Ecto neural progenitor cell (in vitro differentiated cells): Measurements from ENCODE around the gene PRAMEF18.
"Not testable (repeated sequence)": the region's sequence is repeated elsewhere in the genome, so short reads cannot be mapped to it uniquely, and the experiment has no call there.

Experiments
- DNase-seq: peaks from one replicate; pipeline ENCODE4 v3.0.0-alpha.2; 2018; ENCODE audit warnings: low spot score

Gene PRAMEF18, protein sequence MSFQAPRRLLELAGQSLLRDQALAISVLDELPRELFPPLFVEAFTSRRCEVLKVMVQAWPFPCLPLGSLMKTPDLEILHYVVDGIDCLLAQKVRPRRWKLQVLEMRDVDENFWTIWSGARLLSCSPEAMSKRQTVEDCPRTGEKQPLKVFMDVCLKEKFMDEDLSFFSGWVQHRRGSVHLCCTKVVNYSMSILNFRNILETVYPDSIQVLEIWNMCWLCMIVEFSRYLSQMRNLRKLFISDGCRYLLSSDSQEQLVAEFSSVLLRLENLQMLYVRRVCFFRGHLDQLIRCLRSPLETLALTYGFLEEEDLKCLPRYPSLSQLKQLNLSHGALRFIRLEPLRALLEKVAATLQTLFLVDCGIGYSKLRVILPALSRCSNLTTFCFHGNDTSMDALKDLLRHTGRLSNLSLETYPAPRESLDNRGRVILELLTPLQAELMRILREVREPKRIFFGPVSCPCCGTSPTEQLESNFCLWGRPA

DNA sequence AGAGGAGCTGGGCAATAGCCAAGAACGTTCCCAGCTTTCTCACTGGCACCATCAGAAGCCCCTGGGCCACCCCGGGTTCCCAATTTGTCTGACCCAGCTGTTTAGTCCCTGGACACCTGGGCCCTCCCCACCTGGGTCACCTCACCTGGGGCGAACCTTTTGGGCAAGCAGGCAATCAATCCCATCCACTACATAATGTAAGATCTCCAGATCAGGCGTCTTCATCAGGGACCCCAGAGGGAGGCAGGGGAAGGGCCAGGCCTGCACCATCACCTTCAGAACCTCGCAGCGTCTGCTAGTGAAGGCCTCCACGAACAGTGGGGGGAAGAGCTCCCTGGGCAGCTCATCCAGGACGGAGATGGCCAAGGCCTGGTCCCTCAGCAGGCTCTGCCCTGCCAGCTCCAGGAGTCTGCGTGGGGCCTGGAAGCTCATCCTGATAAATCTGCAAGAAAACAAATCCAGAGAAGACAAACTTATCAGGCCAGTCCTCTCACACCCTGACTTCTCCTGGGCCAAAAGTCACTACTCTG, at the start of gene PRAMEF18:
Gene PRAMEF18, minus strand, starts transcription at position 480 of the 530 bp plus-strand sequence. Its CDS starts 48 bp downstream, at position 432.
- not testable (repeated sequence) for DNase-seq

DNA sequence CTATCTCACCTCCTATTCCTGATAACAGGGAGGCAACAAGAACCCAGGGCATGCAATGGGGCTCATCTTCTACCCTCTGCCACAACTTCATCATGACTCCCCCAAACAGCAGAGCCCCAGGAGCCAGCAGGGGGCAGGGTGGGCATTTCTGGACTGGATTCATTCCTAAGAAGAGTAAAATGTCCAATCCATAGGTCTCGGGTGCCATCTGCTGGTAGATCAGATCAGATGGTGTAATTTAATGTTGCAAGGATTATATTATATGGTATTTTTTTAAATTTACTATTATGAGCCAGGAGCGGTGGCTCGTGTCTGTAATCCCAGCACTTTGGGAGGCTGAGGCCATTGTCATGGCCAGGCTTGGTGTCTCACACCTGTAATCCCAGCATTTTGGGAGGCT, 39.2 kb upstream of the PRAMEF18 start:
- not testable (repeated sequence) for DNase-seq

DNA sequence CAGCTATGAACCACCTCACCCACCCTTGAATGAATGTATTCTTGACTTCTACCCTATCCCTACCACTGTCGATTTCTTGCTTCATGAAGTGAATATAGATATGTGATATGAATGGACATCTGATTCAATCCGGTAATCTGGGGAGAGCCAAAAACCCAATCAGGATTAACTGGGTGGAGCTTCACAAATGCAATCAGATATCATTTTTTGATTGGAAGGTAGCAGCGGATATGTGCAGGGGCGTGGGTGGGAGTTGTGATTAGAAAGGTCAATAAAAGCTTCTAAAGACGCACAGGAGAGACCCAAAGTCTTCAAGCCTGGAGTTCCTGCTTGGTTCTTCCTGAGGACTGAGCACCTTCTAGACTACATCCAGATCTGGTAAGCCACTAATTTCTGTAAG, 27.9 kb upstream of the PRAMEF18 start, which contains the start of gene PRAMEF5:
Gene PRAMEF5, plus strand, starts transcription at position 301 of the 400 bp plus-strand sequence. CDS start 5,071 bp downstream, outside the sequence.
- not testable (repeated sequence) for DNase-seq

DNA sequence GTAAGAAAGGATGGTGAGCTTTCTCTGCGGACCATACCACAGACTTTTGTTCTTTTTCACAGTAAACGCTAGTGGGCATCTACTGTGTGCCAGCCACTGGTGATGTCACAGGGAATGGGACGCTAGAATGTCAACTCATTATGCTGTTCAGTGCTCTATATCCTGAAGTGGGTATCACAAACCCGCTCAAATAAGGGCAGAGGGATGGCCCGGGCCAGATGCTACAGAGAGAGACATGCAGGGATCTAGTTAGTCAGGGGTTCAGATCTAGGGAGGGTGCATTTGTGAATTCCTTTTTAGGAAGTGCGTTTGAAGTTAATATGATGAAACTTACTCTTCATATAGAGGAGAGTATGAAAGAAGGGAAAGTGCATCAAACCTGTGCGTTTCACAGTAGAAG, 21.2 kb upstream of the PRAMEF18 start:
- not testable (repeated sequence) for DNase-seq

DNA sequence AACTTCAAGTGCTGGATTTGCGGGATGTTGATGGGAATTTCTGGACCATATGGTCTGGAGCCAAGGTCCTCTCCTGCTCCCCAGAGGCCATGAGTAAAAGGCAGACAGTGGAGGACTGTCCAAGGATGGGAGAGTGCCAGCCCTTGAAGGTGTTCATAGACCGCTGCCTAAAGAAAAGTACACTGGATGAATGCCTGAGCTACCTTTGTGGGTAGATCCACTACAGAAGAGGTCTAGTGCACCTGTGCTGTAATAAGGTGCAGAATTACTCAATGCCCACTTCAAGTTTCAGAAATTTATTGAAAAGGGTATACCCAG, 20.6 kb upstream of the PRAMEF18 start:
- not testable (repeated sequence) for DNase-seq

DNA sequence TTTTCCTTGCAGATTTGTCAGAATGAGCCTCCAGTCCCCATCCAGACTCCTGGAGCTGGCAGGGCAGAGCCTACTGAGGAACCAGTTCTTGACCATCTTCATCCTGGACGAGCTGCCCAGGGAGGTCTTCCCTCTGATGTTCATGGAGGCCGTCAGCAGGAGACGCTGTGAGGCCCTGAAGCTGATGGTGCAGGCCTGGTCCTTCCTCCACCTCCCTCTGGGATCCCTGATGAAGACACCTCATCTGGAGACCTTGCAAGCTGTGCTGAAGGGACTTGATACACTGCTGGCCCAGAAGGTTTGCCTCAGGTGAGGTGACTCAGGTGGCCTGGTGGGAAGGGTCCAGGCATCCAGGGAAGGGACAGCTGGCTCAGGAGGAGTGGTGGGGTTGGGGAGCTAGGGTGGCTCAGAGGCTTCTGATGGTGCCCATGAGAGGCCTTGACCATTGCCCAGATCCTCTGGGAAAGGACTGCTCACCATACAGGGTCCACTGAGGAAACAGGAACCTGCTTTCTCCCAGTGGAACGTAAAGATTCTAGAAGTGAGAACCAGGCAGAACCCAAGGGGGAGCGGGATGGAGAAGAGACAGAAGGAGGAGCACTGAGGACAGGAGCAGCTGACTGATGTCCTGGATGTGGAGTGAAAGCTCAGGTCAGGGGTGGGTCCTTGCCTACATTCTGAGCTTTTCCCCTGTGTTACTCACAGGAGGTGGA, 20.0 kb upstream of the PRAMEF18 start:
- not testable (repeated sequence) for DNase-seq

DNA sequence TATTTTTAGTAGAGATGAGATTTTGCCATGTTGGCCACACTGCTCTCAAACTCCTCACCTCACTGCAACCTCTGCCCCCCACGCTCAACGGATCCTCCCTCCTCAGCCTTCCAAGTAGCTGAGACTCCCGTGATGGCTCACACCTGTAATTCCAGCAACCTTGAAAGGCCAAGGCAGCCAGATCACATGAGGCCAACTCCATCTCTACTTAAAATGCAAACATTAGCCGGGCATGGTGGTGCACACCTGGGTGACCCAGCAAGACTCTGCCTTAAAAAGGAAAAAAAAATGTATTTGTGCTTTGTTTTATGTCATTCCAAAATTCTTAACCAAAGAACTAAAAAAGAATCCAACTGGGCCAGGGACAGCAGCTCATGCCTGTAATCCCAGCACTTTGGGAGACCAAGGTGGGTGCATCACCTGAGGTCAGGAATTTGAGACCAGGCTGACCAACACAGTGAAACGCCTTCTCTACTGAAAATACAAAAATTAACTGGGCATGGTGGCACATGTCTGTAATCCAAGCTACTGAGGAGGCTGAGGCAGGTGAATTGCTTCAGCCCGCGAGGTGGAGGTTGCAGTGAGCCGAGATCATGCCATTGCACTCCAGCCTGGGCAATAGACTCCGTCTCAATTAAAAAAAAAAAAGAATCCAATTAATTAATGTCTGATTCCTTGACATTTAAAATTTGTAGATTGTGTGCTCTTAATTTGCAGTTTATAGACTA, 17.7 kb upstream of the PRAMEF18 start:
- not testable (repeated sequence) for DNase-seq

DNA sequence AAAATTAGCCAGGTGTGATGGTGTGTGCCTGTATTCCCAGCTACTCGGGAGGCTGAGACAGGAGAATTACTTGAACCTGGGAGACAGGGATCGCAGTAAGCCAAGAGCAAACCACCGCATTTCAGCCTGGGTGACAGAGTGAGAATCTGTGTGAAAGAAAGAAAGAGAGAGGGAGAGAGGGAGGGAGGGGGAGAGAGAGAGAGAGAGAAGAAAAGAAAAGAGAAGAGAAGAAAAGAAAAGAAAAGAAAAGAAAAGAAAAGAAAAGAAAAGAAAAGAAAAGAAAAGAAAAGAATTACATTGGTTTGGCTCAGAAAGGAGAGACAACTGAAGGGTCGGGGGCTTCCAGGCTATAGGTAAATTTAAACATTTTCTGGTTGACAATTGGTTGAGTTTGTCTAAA, 13.7 kb upstream of the PRAMEF18 start:
- not testable (repeated sequence) for DNase-seq

DNA sequence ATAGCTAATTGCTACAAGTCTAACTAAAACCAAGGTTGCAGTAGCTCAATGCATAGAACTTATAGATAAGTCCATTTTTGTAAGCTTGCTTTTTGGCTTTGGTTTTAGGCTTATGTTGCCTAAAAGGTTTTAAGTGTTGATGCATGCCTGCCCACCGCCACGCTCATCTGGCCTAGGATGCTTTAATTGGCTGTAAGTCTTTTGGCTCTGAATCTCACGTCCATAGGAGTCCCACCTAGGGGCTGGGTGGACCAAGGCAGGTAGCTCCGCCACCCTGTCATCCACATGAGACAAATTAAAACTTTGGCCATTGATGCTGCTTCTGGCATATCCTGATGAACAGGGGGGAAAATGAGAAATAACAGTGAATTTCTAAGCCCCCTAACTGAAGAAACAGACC, 11.6 kb upstream of the PRAMEF18 start:
- DNase-seq: not testable (repeated sequence)

DNA sequence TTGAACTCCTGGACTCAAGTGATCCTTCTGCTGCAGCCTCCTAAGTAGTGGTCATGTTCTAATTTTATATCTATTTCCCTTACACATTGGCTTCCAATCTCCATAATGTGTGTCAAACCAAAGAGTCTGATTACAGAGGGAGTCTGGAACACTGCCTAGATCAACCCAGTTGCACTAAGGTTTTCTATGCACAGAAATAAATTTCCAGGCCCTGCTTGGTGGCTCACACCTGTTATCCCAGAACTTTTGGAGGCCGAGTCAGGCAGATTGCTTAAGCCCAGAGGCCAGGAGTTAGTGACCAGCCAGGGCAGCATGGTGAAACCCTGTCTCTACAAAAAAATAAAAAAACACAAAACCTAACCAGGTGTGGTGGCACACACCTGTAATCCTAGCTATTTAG, 8.1 kb upstream of the PRAMEF18 start:
- not testable (repeated sequence) for DNase-seq

DNA sequence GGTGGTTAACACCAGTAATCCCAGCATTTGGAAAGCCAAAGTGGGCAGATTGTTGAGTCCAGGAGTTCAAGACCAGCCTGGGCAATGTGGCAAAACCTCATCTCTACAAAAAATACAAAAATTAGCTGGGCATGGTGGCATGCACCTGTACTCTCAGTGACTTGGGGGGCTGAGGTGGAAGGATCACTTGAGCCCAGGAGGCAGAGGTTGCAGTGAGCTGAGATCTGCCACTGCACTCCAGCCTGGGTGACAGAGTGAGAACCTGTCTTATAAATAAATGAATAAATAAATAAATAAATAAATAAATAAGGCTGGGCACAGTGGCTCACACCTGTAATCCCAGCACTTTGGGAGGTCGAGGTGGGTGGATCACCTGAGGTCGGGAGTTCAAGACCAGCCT, 6.1 kb upstream of the PRAMEF18 start:
- DNase-seq: not testable (repeated sequence)

DNA sequence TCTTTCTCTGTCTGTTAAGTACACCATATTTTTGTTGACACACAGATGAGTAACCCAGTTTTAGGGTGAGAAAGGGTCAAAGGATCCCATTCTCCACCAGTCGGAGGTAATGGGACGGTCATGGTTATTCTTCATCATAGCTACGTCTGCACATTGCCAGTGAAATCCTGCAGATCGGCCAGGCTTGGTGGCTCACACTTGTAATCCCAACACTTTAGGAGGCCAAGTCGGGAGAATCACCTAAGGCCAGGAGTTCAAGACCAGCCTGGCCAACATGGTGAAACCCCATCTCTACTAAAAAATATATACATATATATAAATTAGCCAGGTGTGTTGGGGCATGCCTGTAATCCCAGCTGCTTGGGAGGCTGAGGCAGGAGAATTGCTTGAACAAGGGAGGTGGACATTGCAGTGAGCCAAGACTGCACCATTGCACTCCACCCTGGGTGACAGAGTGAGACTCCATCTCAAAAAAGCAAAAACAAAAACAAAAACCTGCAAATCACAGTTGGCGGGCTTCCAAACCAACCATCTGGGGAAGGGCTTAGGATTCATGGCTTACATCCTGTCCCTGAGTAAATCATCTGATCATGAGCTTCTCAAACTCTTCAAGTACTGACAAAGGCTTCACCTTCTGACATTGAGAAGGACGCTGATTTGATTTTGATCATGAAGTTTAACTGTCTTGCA, 5.3 kb upstream of the PRAMEF18 start:
- DNase-seq: not testable (repeated sequence)

DNA sequence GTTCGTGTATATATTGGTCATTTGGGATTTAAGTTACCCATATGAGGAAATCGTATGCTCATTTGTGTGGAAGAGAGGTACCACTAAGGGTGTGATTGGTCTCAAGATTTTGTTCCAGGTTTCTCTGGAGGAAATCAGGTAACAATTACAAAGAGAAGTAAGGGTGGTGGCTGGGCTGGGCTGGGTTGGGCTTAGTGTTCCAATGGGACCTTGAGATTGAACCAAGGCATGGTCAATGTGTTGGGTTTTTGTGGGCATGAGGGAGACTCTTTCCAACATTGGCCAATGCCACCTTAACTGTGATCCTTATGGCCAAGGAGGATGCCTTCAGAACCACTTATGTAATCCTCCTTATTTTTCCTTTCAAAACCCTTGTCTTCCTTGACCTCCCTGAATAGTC, 4.6 kb upstream of the PRAMEF18 start:
- DNase-seq: not testable (repeated sequence)

DNA sequence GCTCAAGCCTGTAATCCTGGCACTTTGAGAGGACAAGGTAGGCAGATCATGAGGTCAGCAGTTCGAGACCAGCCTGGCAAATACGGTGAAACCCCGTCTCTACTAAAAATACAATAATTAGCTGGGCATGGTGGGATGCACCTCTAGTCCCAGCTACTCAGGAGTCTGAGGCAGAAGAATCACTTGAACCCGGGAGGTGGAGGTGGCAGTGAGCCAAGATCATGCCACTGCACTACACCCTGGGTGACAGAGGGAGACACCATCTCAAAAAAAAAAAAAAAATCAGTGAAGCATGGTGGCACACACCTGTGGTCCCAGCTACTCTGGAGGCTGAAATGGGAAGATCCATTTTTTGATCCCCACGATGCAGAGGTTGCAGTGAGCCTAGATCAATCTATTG, 4.1 kb upstream of the PRAMEF18 start:
- not testable (repeated sequence) for DNase-seq

DNA sequence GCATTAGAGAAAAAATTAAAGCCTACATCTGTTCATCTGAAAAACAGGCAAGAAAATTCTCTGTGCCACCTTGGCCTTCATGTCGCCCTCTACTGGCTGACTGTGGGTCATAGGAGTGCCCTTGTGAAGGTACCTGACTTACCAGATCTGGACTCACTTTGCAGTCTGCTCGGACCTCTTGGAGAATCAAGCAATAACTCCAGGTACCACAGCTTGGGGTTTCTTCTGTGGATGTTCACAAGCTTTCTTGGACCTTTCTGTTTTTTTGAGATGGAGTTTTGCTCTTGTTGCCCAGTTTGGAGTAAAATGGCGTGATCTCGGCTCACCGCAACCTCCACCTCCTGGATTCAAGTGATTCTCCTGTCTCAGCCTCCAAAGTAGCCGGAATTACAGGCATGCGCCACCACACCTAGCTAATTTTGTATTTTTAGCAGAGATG, 2.4 kb upstream of the PRAMEF18 start:
- DNase-seq: no peak

DNA sequence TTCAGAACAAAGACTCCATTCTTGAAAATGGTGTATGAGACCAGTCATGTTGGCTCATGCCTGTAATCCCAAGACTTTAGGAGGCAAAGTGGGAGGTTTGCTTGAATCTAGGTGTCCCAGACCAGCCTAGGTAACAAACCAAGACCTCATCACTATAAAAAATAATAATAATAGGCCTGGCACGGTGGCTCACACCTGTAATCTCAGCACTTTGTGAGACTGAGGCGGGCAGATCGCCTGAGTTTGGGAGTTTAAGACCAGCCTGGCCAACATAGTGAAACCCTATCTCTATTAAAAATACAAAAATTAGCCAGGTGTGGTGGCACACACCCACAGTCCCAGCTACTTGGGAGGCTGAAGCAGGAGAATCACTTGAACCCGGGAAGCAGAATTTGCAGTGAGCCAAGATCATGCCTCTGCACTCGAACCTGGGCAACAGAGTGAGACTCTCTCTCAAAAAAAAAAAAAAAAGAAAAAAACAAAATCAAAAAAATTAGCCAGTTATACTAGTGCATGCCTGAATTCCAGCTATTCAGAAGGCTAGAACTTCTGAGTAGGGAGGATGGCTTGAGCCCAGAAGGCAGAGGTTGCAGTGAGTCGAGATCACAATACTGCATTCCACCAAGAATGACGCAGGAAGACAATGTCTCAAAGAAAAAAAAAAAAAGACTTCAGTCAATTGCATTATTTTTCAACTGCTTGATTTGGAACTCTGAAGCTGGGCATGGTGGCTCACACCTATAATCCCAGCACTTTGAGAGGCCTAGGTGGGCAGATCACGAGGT, 1.5 kb upstream of the PRAMEF18 start:
- not testable (repeated sequence) for DNase-seq

DNA sequence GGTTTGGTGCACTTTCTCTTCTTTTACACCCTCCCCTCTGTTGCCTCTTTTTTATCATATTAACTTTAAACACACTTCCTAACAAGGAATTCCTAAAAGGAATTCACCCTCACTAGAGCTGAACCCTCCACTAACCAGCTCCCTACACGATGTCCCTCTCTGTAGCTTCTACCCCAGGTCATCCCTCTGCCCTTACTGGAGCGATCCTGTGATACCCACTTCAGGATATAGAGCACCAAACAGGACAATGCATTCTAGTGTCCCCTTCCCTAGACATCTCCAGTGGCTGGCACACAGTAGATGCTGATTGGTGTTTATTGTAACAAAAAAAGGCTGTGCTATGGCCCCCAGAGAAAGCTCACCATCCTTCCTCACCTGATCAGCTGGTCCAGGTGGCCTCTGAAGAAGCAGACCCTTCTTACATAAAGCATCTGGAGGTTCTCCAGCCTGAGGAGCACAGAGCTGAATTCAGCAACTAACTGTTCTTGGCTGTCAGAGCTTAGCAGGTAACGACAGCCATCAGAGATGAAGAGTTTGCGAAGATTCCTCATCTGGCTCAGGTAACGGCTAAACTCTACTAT, 1.4 kb downstream of the PRAMEF18 start:
- DNase-seq: no peak

DNA sequence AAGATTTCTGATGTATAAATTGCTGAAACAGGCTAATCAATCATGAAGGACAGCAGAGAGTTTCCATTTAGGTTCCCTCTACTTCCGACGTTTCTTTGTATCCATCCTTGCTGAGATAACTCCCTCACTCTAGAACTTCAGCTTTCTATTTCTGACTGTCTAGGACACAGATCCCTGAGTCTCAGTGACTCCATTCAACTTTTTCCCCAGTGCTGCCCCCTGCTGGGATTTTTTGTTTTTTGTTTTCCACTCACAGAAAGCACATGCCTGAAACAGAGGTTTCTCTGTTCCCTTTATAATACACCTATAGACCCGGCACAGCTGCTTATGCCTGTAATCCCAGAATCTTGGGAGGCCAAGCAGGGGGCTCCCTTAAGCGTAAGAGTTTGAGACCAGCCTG, 3.2 kb downstream of the PRAMEF18 start:
- DNase-seq: not testable (repeated sequence)

DNA sequence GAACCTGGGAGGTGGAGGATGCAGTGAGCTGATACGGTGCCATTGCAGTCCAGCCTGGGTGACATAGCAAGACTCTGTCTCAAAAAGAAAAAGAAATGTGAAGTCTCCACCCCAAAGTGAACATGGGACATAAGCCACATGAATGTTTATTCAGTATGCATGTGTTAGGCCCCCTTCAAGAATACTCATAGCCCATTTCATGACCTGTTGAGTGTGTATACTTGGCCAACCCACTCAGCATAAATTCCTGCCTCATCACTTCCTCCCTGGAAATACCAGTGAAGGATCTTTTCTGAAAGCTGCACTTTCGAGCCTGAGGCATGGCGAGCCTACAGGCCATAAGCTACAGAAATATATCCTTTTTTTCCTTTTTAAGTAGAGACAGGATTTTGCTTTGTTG, 6.8 kb downstream of the PRAMEF18 start:
- not testable (repeated sequence) for DNase-seq

DNA sequence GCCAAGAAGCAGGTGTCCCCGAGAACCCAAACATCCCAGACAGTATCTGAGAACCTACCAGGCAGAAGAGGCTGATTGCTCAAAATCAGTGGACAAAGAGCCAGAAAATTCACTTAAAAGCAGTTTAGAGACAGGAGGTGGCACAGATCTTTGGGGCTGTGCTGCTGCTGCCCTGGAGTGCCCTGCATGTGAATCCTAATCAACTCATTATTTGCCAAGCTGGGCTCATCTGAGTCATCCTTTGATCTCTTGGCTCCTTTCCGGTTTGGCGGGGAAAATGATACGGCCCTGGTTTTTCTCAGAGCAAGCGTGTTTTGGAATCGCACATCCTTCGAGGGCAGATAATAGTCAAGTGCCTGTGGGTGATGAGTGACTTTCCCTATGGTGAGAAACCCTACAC, 9.3 kb downstream of the PRAMEF18 start:
- not testable (repeated sequence) for DNase-seq
